GM18505 (cell line): ENCODE measurements around the gene AGBL1.

Source experiments
- ATAC-seq: cut with Tn5 transposase; IDR thresholded peaks from one replicate; pipeline ENCODE4 v1.9.1; 2021; ENCODE audit not compliant: unreplicated experiment
- POLR2A ChIP-seq: IDR thresholded peaks from 4 replicates; pipeline ENCODE4 v1.6.1; 2011; ENCODE audit warnings: borderline replicate concordance; ENCODE audit not compliant: insufficient read depth, insufficient read length; ENCODE audit errors: extremely low read depth

Gene AGBL1

GRCh38 chr15:86634992-86635638 is 555.4 kb downstream of the AGBL1 start:
- TF ChIP-seq POLR2A, result no peak
- no peak for ATAC-seq

DNA sequence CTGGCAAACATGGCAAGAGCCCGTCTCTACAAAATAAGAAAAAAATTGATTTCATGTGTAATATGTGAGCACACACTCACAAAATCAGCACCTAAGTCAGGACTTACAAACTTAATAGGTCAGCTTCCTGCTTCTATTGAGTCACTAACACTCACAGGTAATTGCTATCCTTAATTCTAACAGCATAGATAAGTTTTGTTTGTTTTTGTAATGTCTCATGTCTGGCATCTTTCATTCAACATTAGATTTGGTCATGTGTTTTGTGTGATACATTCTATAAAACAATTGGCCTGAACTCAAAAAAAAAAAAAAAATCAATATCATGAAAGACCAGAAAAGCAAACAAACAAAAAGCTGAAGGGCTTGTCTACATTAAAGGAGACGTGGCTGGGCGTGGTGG is 564.7 kb downstream of the AGBL1 start:
- no peak for TF ChIP-seq POLR2A
- no peak for ATAC-seq

GRCh38 chr15:86645925-86646500 is 566.3 kb downstream of the AGBL1 start:
- ATAC-seq, result no peak
- no peak for TF ChIP-seq POLR2A

DNA sequence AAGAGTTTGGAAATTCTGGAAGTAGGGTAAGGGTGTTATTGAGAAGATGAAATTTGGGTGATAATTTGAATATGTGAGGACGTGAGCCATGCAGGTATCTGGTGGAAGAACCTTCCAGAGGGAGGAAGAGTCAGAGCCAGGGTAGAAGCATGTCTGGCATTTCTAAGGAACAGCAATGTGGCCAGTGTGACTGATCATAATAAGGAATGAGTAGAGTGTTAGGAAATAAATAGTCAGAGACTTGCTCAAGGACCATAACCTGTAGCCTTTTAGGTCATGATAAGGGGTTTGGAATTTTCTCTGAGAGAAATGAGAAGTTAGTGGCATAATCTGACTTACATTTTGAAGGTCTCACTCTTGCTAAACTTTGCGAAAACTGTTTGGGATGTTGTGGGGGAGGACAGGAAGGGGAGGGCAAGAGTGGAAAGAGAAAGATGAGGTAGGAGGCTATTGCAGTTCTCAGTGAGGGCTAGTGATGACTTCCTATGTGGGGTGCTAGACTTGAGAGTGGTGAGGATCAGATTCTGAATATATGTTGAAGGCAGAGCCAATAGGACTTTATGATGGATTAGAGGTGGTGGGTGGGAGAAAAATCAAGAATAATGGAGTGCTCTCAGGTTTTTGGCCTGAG is 568.3 kb downstream of the AGBL1 start:
- no peak for TF ChIP-seq POLR2A
- ATAC-seq, result no peak

GRCh38 chr15:86649277-86649676 is 569.6 kb downstream of the AGBL1 start:
- no peak for ATAC-seq

DNA sequence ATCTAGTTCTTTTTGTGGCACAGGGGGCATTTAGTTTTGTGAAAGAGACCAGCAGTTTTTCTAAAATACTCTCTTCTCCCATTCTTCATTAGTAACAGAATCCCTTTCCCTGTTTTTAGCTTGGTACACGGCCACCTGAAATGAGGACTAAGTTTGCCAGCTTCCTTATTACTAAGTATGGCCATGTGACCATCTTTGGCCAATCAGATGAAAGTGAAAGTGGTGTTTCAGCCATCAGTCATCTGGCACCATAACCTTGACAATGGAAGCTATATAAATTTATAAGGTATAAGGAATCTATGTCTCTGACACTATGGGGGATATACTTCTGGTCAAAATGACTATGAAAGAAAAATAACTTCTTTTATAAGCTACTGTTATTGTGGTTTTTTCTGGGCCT is 570.4 kb downstream of the AGBL1 start:
- no peak for ATAC-seq
- TF ChIP-seq POLR2A, result no peak

More at GRCh38 chr15:86649277-86649676, 569.6 kb downstream of the AGBL1 start:
- TF ChIP-seq POLR2A, result no peak

DNA sequence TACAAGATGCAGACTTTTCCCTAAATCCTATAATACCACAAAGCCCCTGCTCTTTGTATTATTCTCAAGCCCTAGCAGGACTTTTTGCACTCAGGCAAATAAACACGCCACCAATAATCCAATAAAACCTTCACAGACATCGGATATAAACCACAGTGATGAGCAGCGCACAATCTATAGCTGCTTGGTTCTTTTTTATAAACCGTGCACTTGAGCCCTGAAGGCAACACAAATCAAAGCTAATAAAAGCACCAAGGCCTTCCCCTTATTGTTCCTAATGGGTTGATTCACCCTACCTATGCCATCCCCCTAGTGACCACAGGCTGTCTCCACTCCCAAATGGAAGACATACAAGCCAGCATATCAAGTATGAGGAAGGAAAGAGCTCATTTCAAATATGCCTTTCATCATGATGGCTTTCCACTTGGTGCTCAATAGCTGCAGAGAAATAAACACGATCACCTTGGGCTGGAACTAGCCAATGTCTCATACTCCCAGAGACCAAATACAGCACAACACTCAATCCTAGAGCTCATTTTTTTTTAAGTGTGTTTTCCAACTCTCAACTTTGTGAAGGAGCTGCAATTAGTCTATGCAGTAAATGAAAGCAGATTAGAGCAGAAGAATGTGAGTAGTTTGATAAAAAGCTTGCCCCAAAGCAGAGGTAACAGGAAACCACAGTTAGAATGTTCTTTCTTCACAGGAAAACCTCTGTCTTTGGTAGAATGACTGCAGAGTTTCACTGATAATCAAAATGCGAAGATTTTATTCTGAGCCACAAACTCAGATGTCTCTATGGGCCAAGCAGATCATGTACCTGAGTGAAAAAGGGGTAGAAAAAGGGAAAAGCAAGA is 573.9 kb downstream of the AGBL1 start:
- no peak for ATAC-seq
- no peak for TF ChIP-seq POLR2A

- TF ChIP-seq POLR2A, result no peak
- no peak for ATAC-seq
Observed at GRCh38 chr15:86654501-86654900, 574.8 kb downstream of the AGBL1 start.

GRCh38 chr15:86657305-86657704 is 577.6 kb downstream of the AGBL1 start:
- ATAC-seq, result no peak
- no peak for TF ChIP-seq POLR2A

- no peak for TF ChIP-seq POLR2A
- ATAC-seq, result no peak
Observed at GRCh38 chr15:86659724-86660411, 580.2 kb downstream of the AGBL1 start.

GRCh38 chr15:86661580-86661979 is 581.9 kb downstream of the AGBL1 start:
- no peak for TF ChIP-seq POLR2A
- ATAC-seq, result no peak

- TF ChIP-seq POLR2A, result no peak
- ATAC-seq, result no peak
Observed at GRCh38 chr15:86663304-86663703, 583.6 kb downstream of the AGBL1 start.

- TF ChIP-seq POLR2A, result no peak
- ATAC-seq, result no peak
Observed at GRCh38 chr15:86663979-86664378, 584.3 kb downstream of the AGBL1 start.
